Mucosa of gallbladder (tissue), 1 donor: ENCODE results near the gene TIGD4. TPM values are rescaled to one million over a fixed set of nuclear protein-coding genes. Genes with fewer than 3 reads are reported as not detected.
A peak's percentile ranks its signal among the peaks of the same experiment; 100 is the strongest.

Experiments
- DNase-seq: peaks from one replicate; pipeline ENCODE4 v3.0.0-alpha.2; 2020; ENCODE audit warnings: low spot score
- total RNA-seq: library from RNA; stranded (reverse); gene quantifications from one replicate; pipeline ENCODE4 v1.2.1, GENCODE V29; 2021
- donor health status: DM: no; HTN: no; CAD: no.

Gene TIGD4
- 0.92 TPM for total RNA-seq

- peak; percentile 98 for DNase-seq
Measured at GRCh38 chr4:152779513-152780266, at the start of gene TIGD4, which contains the start of gene ARFIP1. TIGD4 (minus strand) TSS chr4:152779730; CDS start chr4:152771004, 8,726 bp downstream. ARFIP1 (plus strand) TSS chr4:152779954; CDS start chr4:152829634, 49,680 bp downstream.

- no peak for DNase-seq
Measured at GRCh38 chr4:152828122-152828521, 48.6 kb upstream of the TIGD4 start.

- DNase-seq: no peak
Measured at GRCh38 chr4:152825336-152825735, 45.8 kb upstream of the TIGD4 start.

- no peak for DNase-seq
Measured at GRCh38 chr4:152824561-152824960, 45.0 kb upstream of the TIGD4 start.

- DNase-seq: no peak
Measured at GRCh38 chr4:152822323-152822722, 42.8 kb upstream of the TIGD4 start.

GRCh38 chr4:152820073-152820472 is 40.5 kb upstream of the TIGD4 start:
- DNase-seq: no peak

GRCh38 chr4:152819026-152819645 is 39.6 kb upstream of the TIGD4 start:
- no peak for DNase-seq

GRCh38 chr4:152817331-152817730 is 37.8 kb upstream of the TIGD4 start:
- no peak for DNase-seq

- DNase-seq: no peak
Measured at GRCh38 chr4:152815078-152815477, 35.5 kb upstream of the TIGD4 start.

- no peak for DNase-seq
Measured at GRCh38 chr4:152810715-152811287, 31.3 kb upstream of the TIGD4 start.

- no peak for DNase-seq
Measured at GRCh38 chr4:152808670-152809069, 29.1 kb upstream of the TIGD4 start.

- DNase-seq: no peak
Measured at GRCh38 chr4:152807294-152807829, 27.8 kb upstream of the TIGD4 start.

GRCh38 chr4:152806501-152807125 is 27.1 kb upstream of the TIGD4 start:
- no peak for DNase-seq

- no peak for DNase-seq
Measured at GRCh38 chr4:152805818-152806217, 26.3 kb upstream of the TIGD4 start.

GRCh38 chr4:152805071-152805650 is 25.6 kb upstream of the TIGD4 start:
- DNase-seq: no peak

- no peak for DNase-seq
Measured at GRCh38 chr4:152803541-152803940, 24.0 kb upstream of the TIGD4 start.

GRCh38 chr4:152795891-152796290 is 16.4 kb upstream of the TIGD4 start:
- DNase-seq: no peak

GRCh38 chr4:152786627-152787026 is 7.1 kb upstream of the TIGD4 start:
- DNase-seq: no peak

- no peak for DNase-seq
Measured at GRCh38 chr4:152785639-152786615, 6.4 kb upstream of the TIGD4 start.

- no peak for DNase-seq
Measured at GRCh38 chr4:152784490-152785350, 5.2 kb upstream of the TIGD4 start.
